Neuronal stem cell (in vitro differentiated cells): ENCODE measurements around the gene PDGFA.

Experiments
- DNase-seq: peaks from one replicate; pipeline ENCODE4 v3.0.0-alpha.2; 2013; ENCODE audit warnings: low spot score
- H2AFZ ChIP-seq: one replicate; pipeline ENCODE4 v1.6.1; 2013; ENCODE audit warnings: mild to moderate bottlenecking, low read length, inconsistent platforms
- H2AK5ac ChIP-seq: 2 replicates; pipeline ENCODE4 v1.6.1; 2013; ENCODE audit warnings: low read depth, mild to moderate bottlenecking, inconsistent platforms, low read length, moderate library complexity, mixed read lengths
- H2BK120ac ChIP-seq: 2 replicates; pipeline ENCODE4 v1.6.1; 2013; ENCODE audit warnings: low read depth, mild to moderate bottlenecking, inconsistent platforms, low read length, moderate library complexity, mixed read lengths
- H2BK12ac ChIP-seq: one replicate; pipeline ENCODE4 v1.6.1; 2013; ENCODE audit warnings: low read length, inconsistent platforms
- H2BK15ac ChIP-seq: 2 replicates; pipeline ENCODE4 v1.6.1; 2013; ENCODE audit warnings: mild to moderate bottlenecking, low read length, inconsistent platforms, mixed read lengths
- H2BK5ac ChIP-seq: one replicate; pipeline ENCODE4 v1.6.1; 2013; ENCODE audit warnings: inconsistent platforms, mild to moderate bottlenecking, low read length, moderate library complexity
- H3K14ac ChIP-seq: one replicate; pipeline ENCODE4 v1.6.1; 2013; ENCODE audit warnings: low read length, inconsistent platforms
- H3K18ac ChIP-seq: 2 replicates; pipeline ENCODE4 v1.6.1; 2013; ENCODE audit warnings: low read length, inconsistent platforms
- H3K23ac ChIP-seq: 2 replicates; pipeline ENCODE4 v1.6.1; 2013; ENCODE audit warnings: low read depth, mild to moderate bottlenecking, mixed read lengths, low read length, inconsistent platforms; ENCODE audit not compliant: poor library complexity
- H3K27ac ChIP-seq: replicated peaks from 3 replicates; pipeline ENCODE4 v1.5.1; 2013; ENCODE audit warnings: low read length, inconsistent platforms
- H3K27me3 ChIP-seq, 3 experiments: 2 replicates each; pipeline ENCODE4 v1.6.1; 2013; ENCODE audit warnings: low read length in 3 of 3, mild to moderate bottlenecking in 2 of 3, inconsistent platforms in 1 of 3, low read depth in 1 of 3, mixed read lengths in 1 of 3, moderate library complexity in 1 of 3; ENCODE audit not compliant: control insufficient read depth in 3 of 3, insufficient read depth in 3 of 3
- H3K36me3 ChIP-seq, 2 donors: replicated peaks in 1 of 2; 2 replicates each; pipeline ENCODE4 v1.6.1; 2013; ENCODE audit warnings: low read length in 2 of 2; ENCODE audit not compliant: control insufficient read depth in 2 of 2, insufficient read depth in 2 of 2
- H3K4ac ChIP-seq: 2 replicates; pipeline ENCODE4 v1.6.1; 2013; ENCODE audit warnings: inconsistent platforms, mild to moderate bottlenecking, low read length, moderate library complexity
- H3K4me1 ChIP-seq, 2 donors: 1 replicate in 1 of 2; 2 replicates in 1 of 2; pipeline ENCODE4 v1.6.1; 2013; ENCODE audit warnings: low read length in 2 of 2, low read depth in 1 of 2; ENCODE audit not compliant: control insufficient read depth in 2 of 2, insufficient read depth in 1 of 2
- H3K4me2 ChIP-seq: one replicate; pipeline ENCODE4 v1.6.1; 2013; ENCODE audit warnings: mild to moderate bottlenecking, low read length, inconsistent platforms; ENCODE audit not compliant: insufficient read depth, poor library complexity, severe bottlenecking
- H3K4me3 ChIP-seq, 2 donors: 2 replicates each; pipeline ENCODE4 v1.5.1; 2013; ENCODE audit warnings: low read length in 2 of 2, mild to moderate bottlenecking in 2 of 2, inconsistent platforms in 1 of 2, moderate library complexity in 1 of 2
- H3K79me1 ChIP-seq: one replicate; pipeline ENCODE4 v1.6.1; 2013; ENCODE audit warnings: low read depth, mild to moderate bottlenecking, inconsistent platforms, low read length, moderate library complexity
- H3K9ac ChIP-seq: one replicate; pipeline ENCODE4 v1.6.1; 2013; ENCODE audit warnings: mild to moderate bottlenecking, low read depth, low read length, inconsistent platforms; ENCODE audit not compliant: poor library complexity
- H3K9me3 ChIP-seq, 2 donors: replicated peaks in 1 of 2; 2 replicates each; pipeline versions ENCODE3 to v1.6.1; 2013; ENCODE audit warnings: low read length in 2 of 2, mild to moderate bottlenecking in 2 of 2, inconsistent platforms in 1 of 2, low read depth in 1 of 2, mixed read lengths in 1 of 2, moderate library complexity in 1 of 2; ENCODE audit not compliant: control insufficient read depth in 2 of 2, insufficient read depth in 1 of 2
- H4K8ac ChIP-seq: one replicate; pipeline ENCODE4 v1.6.1; 2013; ENCODE audit warnings: low read depth, mild to moderate bottlenecking, inconsistent platforms, low read length, moderate library complexity
- H4K91ac ChIP-seq: one replicate; pipeline ENCODE4 v1.6.1; 2013; ENCODE audit warnings: low read length, low read depth, mild to moderate bottlenecking, inconsistent platforms; ENCODE audit not compliant: poor library complexity
- WGBS, 2 donors: extraction: QIAGEN DNeasy Blood & Tissue Kit; methylation state at CpG; one replicate each; pipeline ENCODE4 v1.1.7; 2013; ENCODE audit warnings: missing lambda C conversion rate in 2 of 2, mixed read lengths in 1 of 2; ENCODE audit not compliant: insufficient read length in 2 of 2, insufficient replicate concordance in 1 of 2; ENCODE audit errors: extremely low coverage in 2 of 2; 5-methylcytosine and 5-hydroxymethylcytosine counted together

Gene PDGFA

GRCh38 chr7:550881-551614, 31.4 kb upstream of the PDGFA start:
- H2BK5ac ChIP-seq, result no peak overlapping the region
- no CpG with 5 or more reads among the region's 19 CpGs for WGBS, 2 donors
- H3K23ac ChIP-seq, result no peak overlapping the region
- H2BK120ac ChIP-seq, result no peak overlapping the region
- no peaks in the 10 kb centered on the region for H3K27me3 ChIP-seq
- H3K18ac ChIP-seq, result peak overlapping the region; percentile 57
- H2BK15ac ChIP-seq, result no peak overlapping the region
- H3K79me1 ChIP-seq, result no peaks in the 10 kb centered on the region
- H3K14ac ChIP-seq, result no peak overlapping the region
- no peak overlapping the region for H2AK5ac ChIP-seq
- H2BK12ac ChIP-seq, result no peak overlapping the region
- no peaks in the 10 kb centered on the region for H3K4me1 ChIP-seq
- no peaks in the 10 kb centered on the region for H3K9me3 ChIP-seq
- no peak overlapping the region for H4K8ac ChIP-seq
- no peak overlapping the region for H3K4me2 ChIP-seq
- no peak for DNase-seq
- no peak overlapping the region for H3K4me3 ChIP-seq
- no peaks in the 10 kb centered on the region for H3K36me3 ChIP-seq
- no peak overlapping the region for H2AFZ ChIP-seq
- H3K9ac ChIP-seq, result peak overlapping the region; percentile 21
- H3K27ac ChIP-seq, result no peak overlapping the region
- H3K4ac ChIP-seq, result no peak overlapping the region
- no peak overlapping the region for H4K91ac ChIP-seq

GRCh38 chr7:549891-550625, 30.4 kb upstream of the PDGFA start:
- Histone ChIP-seq H3K4ac (no peak overlapping the region), H3K9ac (no peak overlapping the region), H3K4me1 (no peaks in the 10 kb centered on the region), H2AK5ac (no peak overlapping the region), H2BK120ac (peak overlapping the region; percentile 13), H3K18ac (no peak overlapping the region), H4K8ac (no peak overlapping the region), H2BK15ac (no peak overlapping the region), H3K27ac (no peak overlapping the region), H2BK12ac (no peak overlapping the region), H3K23ac (no peak overlapping the region), H4K91ac (no peak overlapping the region), H3K4me2 (no peak overlapping the region), H3K14ac (no peak overlapping the region), H2BK5ac (no peak overlapping the region), H3K27me3 (no peaks in the 10 kb centered on the region), H3K36me3 (no peaks in the 10 kb centered on the region), H2AFZ (no peak overlapping the region), H3K9me3 (no peaks in the 10 kb centered on the region), H3K79me1 (no peaks in the 10 kb centered on the region), H3K4me3 (no peak overlapping the region)
- DNase-seq, result no peak
- no CpG with 5 or more reads among the region's 31 CpGs for WGBS, 2 donors

GRCh38 chr7:549066-549890, 29.6 kb upstream of the PDGFA start:
- no peak overlapping the region for H3K14ac ChIP-seq
- WGBS, 2 donors, result no CpG with 5 or more reads among the region's 43 CpGs
- no peak overlapping the region for H3K27ac ChIP-seq
- no peak overlapping the region for H3K4me3 ChIP-seq
- H3K4me2 ChIP-seq, result no peak overlapping the region
- no peak overlapping the region for H2AFZ ChIP-seq
- no peaks in the 10 kb centered on the region for H3K9me3 ChIP-seq
- H3K9ac ChIP-seq, result no peak overlapping the region
- no peaks in the 10 kb centered on the region for H3K36me3 ChIP-seq
- H3K23ac ChIP-seq, result no peak overlapping the region
- no peak overlapping the region for H4K8ac ChIP-seq
- peak overlapping the region; percentile 27 for H3K18ac ChIP-seq
- no peaks in the 10 kb centered on the region for H3K4me1 ChIP-seq
- no peak overlapping the region for H3K4ac ChIP-seq
- H2BK120ac ChIP-seq, result no peak overlapping the region
- H2AK5ac ChIP-seq, result no peak overlapping the region
- no peak overlapping the region for H2BK5ac ChIP-seq
- H2BK15ac ChIP-seq, result no peak overlapping the region
- no peaks in the 10 kb centered on the region for H3K79me1 ChIP-seq
- no peak overlapping the region for H4K91ac ChIP-seq
- no peak overlapping the region for H2BK12ac ChIP-seq
- no peak for DNase-seq
- no peaks in the 10 kb centered on the region for H3K27me3 ChIP-seq

- no peak overlapping the region for H3K4me3 ChIP-seq
- no peak overlapping the region for H3K9ac ChIP-seq
- no peak overlapping the region for H3K4me2 ChIP-seq
- H3K36me3 ChIP-seq, result no peaks in the 10 kb centered on the region
- H2BK120ac ChIP-seq, result no peak overlapping the region
- H4K8ac ChIP-seq, result no peak overlapping the region
- no peak overlapping the region for H3K23ac ChIP-seq
- H3K4me1 ChIP-seq, result no peaks in the 10 kb centered on the region
- no CpG with 5 or more reads among the region's 11 CpGs for WGBS, 2 donors
- H3K79me1 ChIP-seq, result no peaks in the 10 kb centered on the region
- no peak overlapping the region for H2AFZ ChIP-seq
- no peak overlapping the region for H2BK15ac ChIP-seq
- no peak overlapping the region for H3K4ac ChIP-seq
- DNase-seq, result no peak
- no peak overlapping the region for H3K27ac ChIP-seq
- H3K9me3 ChIP-seq, result no peaks in the 10 kb centered on the region
- no peak overlapping the region for H2AK5ac ChIP-seq
- H2BK12ac ChIP-seq, result peak overlapping the region; percentile 9
- H3K27me3 ChIP-seq, result no peaks in the 10 kb centered on the region
- no peak overlapping the region for H4K91ac ChIP-seq
- no peak overlapping the region for H3K14ac ChIP-seq
- no peak overlapping the region for H3K18ac ChIP-seq
- no peak overlapping the region for H2BK5ac ChIP-seq
Measured at GRCh38 chr7:548401-548800, 28.8 kb upstream of the PDGFA start.
